K562 (cell line): Measurements from ENCODE around the gene PRPF8. TPM values are rescaled to one million over a fixed set of nuclear protein-coding genes. Genes with fewer than 3 reads are reported as not detected.

Experiments used
- ATAC-seq: fragments of 200-7000 bp; cut with Tn5 transposase; 3 replicates; pipeline ENCODE4 v1.9.1; 2020; ENCODE audit warnings: moderate library complexity
- BruUV-seq: library from RNA; stranded (reverse); fragments of 400-500 nt; replicated peaks from 2 replicates; lab custom pipeline; 2021; lab: Mats Ljungman, UMichigan
- CTCF ChIA-PET: fragments of 300-600 bp; formaldehyde crosslinking; extraction: SDS; loops from one replicate; lab custom pipeline; 2021; ENCODE audit warnings: low intra/inter-chr PET ratio; lab: Yijun Ruan, JAX
- POLR2A ChIA-PET: fragments of 300-600, 350-650 bp; sonication (Branson Sonifier 250); formaldehyde crosslinking; extraction: SDS; loops from one replicate; lab custom pipeline; 2021; ENCODE audit warnings: antibody characterized with exemption, inconsistent platforms; lab: Yijun Ruan, JAX
- DNase-seq, 4 experiments: peaks; one replicate each; pipeline versions ENCODE4 v3.0.0 to v3.0.0-alpha.2; 2011 to 2018; ENCODE audit warnings: low spot score in 3 of 4, mixed read lengths in 3 of 4; ENCODE audit errors: extremely low read depth in 1 of 4
- FAIRE-seq: peaks from 2 replicates; lab custom pipeline; 2011; peaks lifted over from hg19 to GRCh38; lab: Jason Lieb, UNC
- H2AFZ ChIP-seq: 2 replicates; pipeline ENCODE4 v1.6.0; 2011; ENCODE audit warnings: low read depth, low read length, control low read depth, inconsistent platforms
- H3K27ac ChIP-seq: fragments of 200-600 bp; 3 replicates; pipeline ENCODE4 v1.8.0; 2011; ENCODE audit warnings: low read depth, mild to moderate bottlenecking, control low read depth, inconsistent platforms, low read length, moderate library complexity, mixed read lengths; ENCODE audit errors: extremely low read depth
- H3K27me3 ChIP-seq, 2 experiments: fragments of 300-600 bp in 1 of 2; 2 replicates in 1 of 2; 3 replicates in 1 of 2; pipeline versions ENCODE4 v1.6.0 to v1.8.0; 2011; ENCODE audit warnings: inconsistent platforms in 2 of 2, low read length in 2 of 2, mild to moderate bottlenecking in 1 of 2, mixed read lengths in 1 of 2, moderate library complexity in 1 of 2; ENCODE audit not compliant: control insufficient read depth in 2 of 2, insufficient read depth in 2 of 2
- H3K36me3 ChIP-seq: fragments of 300-600 bp; 3 replicates; pipeline ENCODE4 v1.8.0; 2011; ENCODE audit warnings: mild to moderate bottlenecking, low read length, inconsistent platforms; ENCODE audit not compliant: control insufficient read depth, insufficient read depth
- H3K4me1 ChIP-seq, 2 experiments: fragments of 200-600 bp in 1 of 2; replicated peaks in 1 of 2; 2 replicates in 1 of 2; 3 replicates in 1 of 2; pipeline versions ENCODE4 v1.5.1 to v1.8.0; 2011; ENCODE audit warnings: inconsistent platforms in 2 of 2, low read length in 2 of 2, mild to moderate bottlenecking in 1 of 2, mixed read lengths in 1 of 2, moderate library complexity in 1 of 2; ENCODE audit not compliant: control insufficient read depth in 2 of 2, insufficient read depth in 2 of 2
- H3K4me2 ChIP-seq: 2 replicates; pipeline ENCODE4 v1.6.1; 2011; ENCODE audit warnings: low read length, control low read depth, inconsistent platforms, mixed read lengths; ENCODE audit not compliant: insufficient read depth
- H3K4me3 ChIP-seq: fragments of 200-600 bp; sonication (generic), shearing (Covaris generic); 2 replicates; pipeline ENCODE4 v1.5.1; 2016; ENCODE audit warnings: control low read depth, inconsistent platforms
- H3K79me2 ChIP-seq: fragments of 200-600 bp; 3 replicates; pipeline ENCODE4 v1.8.0; 2011; ENCODE audit warnings: low read length, inconsistent platforms; ENCODE audit not compliant: control insufficient read depth, insufficient read depth
- H3K9ac ChIP-seq, 2 experiments: 2 replicates each; pipeline versions ENCODE4 v1.6.0 to v1.6.1; 2011; ENCODE audit warnings: low read depth in 2 of 2, low read length in 2 of 2, control low read depth in 1 of 2, inconsistent platforms in 1 of 2, mild to moderate bottlenecking in 1 of 2, mixed read lengths in 1 of 2; ENCODE audit not compliant: insufficient read depth in 1 of 2
- H3K9me1 ChIP-seq: one replicate; pipeline ENCODE4 v1.6.0; 2011; ENCODE audit warnings: inconsistent platforms, mild to moderate bottlenecking, low read length, moderate library complexity; ENCODE audit not compliant: control insufficient read depth, insufficient read depth
- H3K9me3 ChIP-seq: replicated peaks from 2 replicates; pipeline ENCODE4 v1.5.1; 2011; ENCODE audit warnings: low read depth, low read length, inconsistent platforms; ENCODE audit not compliant: control insufficient read depth, insufficient read depth
- H4K20me1 ChIP-seq: replicated peaks from 2 replicates; pipeline ENCODE4 v1.6.1; 2011; ENCODE audit warnings: low read length, inconsistent platforms, mixed read lengths; ENCODE audit not compliant: control insufficient read depth, insufficient read depth
- BMI1 ChIP-seq: fragments of 150-350 bp; IDR thresholded peaks from 2 replicates; pipeline ENCODE4 v1.6.1; 2014; ENCODE audit warnings: low read length
- COPS2 ChIP-seq: fragments of 450-650 bp; conservative IDR thresholded peaks from 2 replicates; pipeline ENCODE4 v1.6.1; 2016; ENCODE audit warnings: mild to moderate bottlenecking, moderate library complexity
- GABPB2 ChIP-seq: fragments of 250-450 bp; sonication (Bioruptor Pico); conservative IDR thresholded peaks from 2 replicates; pipeline ENCODE4 v1.5.1; 2021; ENCODE audit warnings: mild to moderate bottlenecking
- KDM1A ChIP-seq, 2 experiments: fragments of 450-650 bp; IDR thresholded peaks; 2 replicates each; pipeline ENCODE4 v1.6.1; 2016; ENCODE audit warnings: mild to moderate bottlenecking in 2 of 2
- MECOM ChIP-seq: fragments of 250-450 bp; sonication (Bioruptor Pico); IDR thresholded peaks from 2 replicates; pipeline ENCODE4 v1.8.0; 2022; ENCODE audit warnings: inconsistent platforms
- NR2C1 ChIP-seq, 2 experiments: fragments of 450-650 bp; IDR thresholded peaks; 2 replicates each; pipeline ENCODE4 v1.6.1; 2017; ENCODE audit warnings: mild to moderate bottlenecking in 2 of 2, antibody characterized with exemption in 1 of 2, inconsistent platforms in 1 of 2, missing compliant biosample characterization in 1 of 2, missing genetic modification characterization in 1 of 2
- SMC3 ChIP-seq: conservative IDR thresholded peaks from 2 replicates; pipeline ENCODE4 v1.6.1; 2011; ENCODE audit warnings: low read depth, low read length, improper control_type of control experiment; ENCODE audit not compliant: insufficient read depth
- TAL1 ChIP-seq: fragments of 450-650 bp; IDR thresholded peaks from 2 replicates; pipeline ENCODE4 v1.6.1; 2016; ENCODE audit warnings: mild to moderate bottlenecking
- YBX1 ChIP-seq: fragments of 450-650 bp; IDR thresholded peaks from 2 replicates; pipeline ENCODE4 v1.7.1; 2016; ENCODE audit warnings: mild to moderate bottlenecking
- ZC3H8 ChIP-seq: fragments of 450-650 bp; IDR thresholded peaks from 2 replicates; pipeline ENCODE4 v1.6.1; 2017
- ZNF121 ChIP-seq: sonication (generic); formaldehyde crosslinking; conservative IDR thresholded peaks from 2 replicates; pipeline ENCODE4 v1.8.0; 2022; ENCODE audit warnings: missing genetic modification reagents
- ZNF431 ChIP-seq: sonication (generic); formaldehyde crosslinking; IDR thresholded peaks from 2 replicates; pipeline ENCODE4 v1.8.0; 2022; ENCODE audit warnings: mild to moderate bottlenecking, missing genetic modification reagents
- ZNF644 ChIP-seq: fragments of 200-800 bp; sonication (Bioruptor generic); IDR thresholded peaks from 2 replicates; pipeline ENCODE4 v1.6.1; 2016; ENCODE audit warnings: low read depth, missing genetic modification characterization, missing compliant biosample characterization
- WGBS: fragments of 100-300 bp; shearing (Covaris generic); methylation state at CpG from one replicate; pipeline ENCODE4 v1.1.6; 2016; ENCODE audit warnings: low coverage, mixed read lengths; ENCODE audit not compliant: insufficient coverage; ENCODE audit errors: missing lambda C conversion rate; 5-methylcytosine and 5-hydroxymethylcytosine counted together
- in situ Hi-C: fragments of 300-500 bp; cut with MboI; formaldehyde crosslinking; loops from 4 replicates; pipeline ENCODE4 v1.15.0; 2018; ENCODE audit warnings: inconsistent platforms, mixed read lengths
- intact Hi-C: fragments of 100-400 bp; cut with micrococcal nuclease; formaldehyde crosslinking; loops from 2 replicates; pipeline ENCODE4 v1.14.2; 2022
- polyA plus RNA-seq, 8 experiments: library from polyadenylated mRNA; depleted of rRNA in 4 of 8; stranded (reverse) in 5 of 8; unstranded in 3 of 8; fragments of >200 nt; fragmentation: Nextera tagmentation in 2 of 8; fragmentation: Illumina TruSeq in 1 of 8; extraction: Ambion mirVana in 2 of 8; extraction: Trizol in 1 of 8; gene quantifications; 2 replicates each; pipeline versions ENCODE4 v1.2.1 to v1.2.3, GENCODE V29; 2011 to 2014; ENCODE audit warnings: inconsistent platforms in 1 of 8, missing spikeins in 1 of 8
- total RNA-seq, 7 experiments: library from RNA; depleted of rRNA in 6 of 7; stranded (reverse); fragments of >200 nt in 6 of 7; fragmentation: Illumina TruSeq in 2 of 7; extraction: Trizol in 2 of 7; gene quantifications; 2 replicates each; pipeline versions ENCODE4 v1.2.1 to v1.2.3, GENCODE V29; 2011 to 2021; ENCODE audit warnings: low replicate concordance in 1 of 7
- TF ChIP-seq, protein P1 (sequence below): fragments of 200-800 bp; sonication (Bioruptor generic); IDR thresholded peaks from 2 replicates; pipeline ENCODE4 v1.6.1; 2017; ENCODE audit warnings: missing genetic modification characterization, missing compliant biosample characterization

The PRPF8 gene
- total and polyA plus RNA-seq, 9 of the 15 experiments (the other 6 are each of a cell fraction or from before 2014, with no cell fraction given), result 64.3 to 294 (median 85.9) TPM

DNA sequence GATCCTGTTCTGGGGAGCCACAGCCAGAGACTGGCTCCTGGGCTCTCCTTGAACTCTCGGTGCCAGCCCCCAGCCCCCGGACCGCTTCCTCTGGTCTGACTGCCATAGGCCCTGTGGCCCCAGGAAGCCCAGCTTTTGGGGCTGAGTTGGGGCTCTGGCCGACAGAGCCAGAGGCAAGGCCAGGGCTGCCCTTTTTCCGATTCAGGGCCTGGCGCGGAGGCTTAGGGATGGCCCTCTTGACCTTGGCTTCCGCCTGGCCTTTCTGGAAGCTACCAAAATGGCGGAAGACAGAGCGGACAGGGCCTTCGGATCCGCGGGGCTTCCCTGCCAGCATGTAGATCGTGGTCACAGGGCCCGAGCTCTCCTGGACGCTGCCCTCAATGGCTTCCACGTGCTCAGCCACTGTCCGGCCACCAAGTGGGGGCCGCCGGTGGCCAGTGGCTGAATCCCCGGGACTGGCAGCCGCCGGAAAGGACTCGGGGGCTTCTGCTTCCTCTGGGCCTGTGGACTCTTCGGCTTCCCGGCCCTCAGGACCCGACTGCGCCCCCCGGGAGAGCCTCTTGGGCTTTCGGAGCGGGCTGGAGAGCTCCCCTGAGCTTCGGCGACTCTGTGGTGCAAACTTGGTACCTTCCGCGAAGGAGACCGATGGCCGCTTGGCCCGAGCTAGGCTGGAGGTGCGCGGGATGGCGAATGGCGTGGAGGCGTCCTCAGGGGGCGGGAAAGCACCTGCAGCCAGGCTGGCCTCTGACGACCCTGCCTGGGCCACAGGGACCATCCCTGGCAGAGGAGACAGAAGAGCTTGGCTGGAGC is 49.6 kb downstream of the PRPF8 start:
- H3K9me3 ChIP-seq, result no peaks in the 10 kb centered on the region
- no peak for ATAC-seq
- intact Hi-C loops, result no loop called here
- no peak overlapping the region for H3K9ac ChIP-seq
- POLR2A ChIA-PET, result interaction anchor here (0.7 to 0.8 kb wide), 2 partner anchors 9 to 12 kb away, joined by 3 read pairs; no protein-coding TSS in a partner anchor
- TF ChIP-seq BMI1 (no peak), NR2C1 (IDR thresholded peaks at IDR 0.05) (no peak), NR2C1 (tag; IDR thresholded peaks at IDR 0.05) (0 out of 2 replicates have a peak, but pooled peaks have one; percentile 16)
- TF ChIP-seq, all 486 proteins: peak for 1
- CTCF ChIA-PET, result interaction anchor here (0.6 kb wide), 1 partner anchor 129 kb away, joined by 3 read pairs; no protein-coding TSS in a partner anchor
- H3K79me2 ChIP-seq, result no peaks in the 10 kb centered on the region
- no peaks in the 10 kb centered on the region for H3K27me3 ChIP-seq
- DNase-seq (no peak), FAIRE-seq (no peak)
- H3K4me1 ChIP-seq, result peaks cover 0 to 24% of the 10 kb centered on the region in 2 experiments; a peak in 3 of 5 replicates
- no peak overlapping the region for H3K27ac ChIP-seq
- no peaks in the 10 kb centered on the region for H3K36me3 ChIP-seq
- WGBS, result 76% methylated on average over 12 of the region's 45 CpGs
- H3K4me2 ChIP-seq, result no peak overlapping the region
- no peak overlapping the region for H3K4me3 ChIP-seq
- H3K9me1 ChIP-seq, result no peaks in the 10 kb centered on the region
- BruUV-seq, result no TSS peak
- no peak overlapping the region for H2AFZ ChIP-seq
- in situ Hi-C loops, result no loop called here
- no peaks in the 10 kb centered on the region for H4K20me1 ChIP-seq

DNA sequence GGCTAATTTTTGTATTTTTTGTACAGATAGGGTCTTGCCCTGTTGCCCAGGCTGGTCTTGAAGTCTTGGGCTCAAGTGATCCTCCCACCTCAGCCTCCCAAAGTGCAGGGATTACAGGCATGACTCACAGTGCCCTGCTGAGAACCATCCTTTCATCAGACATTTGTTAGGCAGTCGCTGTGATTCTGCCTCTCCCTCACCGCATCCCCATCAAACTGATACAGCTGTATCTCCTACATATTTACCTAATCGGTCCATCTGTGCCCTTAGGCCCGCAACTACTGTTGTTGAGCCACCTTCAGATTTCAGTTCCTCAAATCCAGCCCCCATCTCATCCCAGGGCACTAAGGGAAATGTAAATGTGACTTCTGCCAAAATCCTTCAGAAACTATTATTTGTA is 54.0 kb downstream of the PRPF8 start:
- Histone ChIP-seq H3K9me1 (no peaks in the 10 kb centered on the region), H3K36me3 (no peaks in the 10 kb centered on the region), H2AFZ (no peak overlapping the region), H3K4me3 (no peak overlapping the region), H3K27ac (no peak overlapping the region), H3K9me3 (no peaks in the 10 kb centered on the region), H3K4me2 (no peak overlapping the region), H3K79me2 (no peaks in the 10 kb centered on the region), H4K20me1 (no peaks in the 10 kb centered on the region), H3K9ac (no peak overlapping the region), H3K4me1 (peaks cover 9 to 35% of the 10 kb centered on the region in 2 experiments), H3K27me3 (no peaks in the 10 kb centered on the region)
- in situ Hi-C loops, result no loop called here
- BruUV-seq, result no TSS peak
- no peak for DNase-seq
- CTCF ChIA-PET, result interaction anchor here (2.1 kb wide), 1 partner anchor 56 kb away, joined by 8 read pairs; no protein-coding TSS in a partner anchor
- no peak for FAIRE-seq
- POLR2A ChIA-PET, result interaction anchor here (0.7 to 1.7 kb wide), 5 partner anchors 11 to 1030 kb away, joined by 3 to 6 read pairs (median 4); partner anchors contain the start of gene INPP5K
- ATAC-seq, result no peak
- WGBS, result 20% methylated on average over 4 of the region's 4 CpGs
- intact Hi-C loops, result no loop called here
- TF ChIP-seq ZNF431 (CRISPR knock-in tag), result no peak
- TF ChIP-seq KDM1A (IDR thresholded peaks at IDR 0.05), result peak; percentile 38 to 41; a peak in 2 of 4 replicates
- TF ChIP-seq, protein P1, sequence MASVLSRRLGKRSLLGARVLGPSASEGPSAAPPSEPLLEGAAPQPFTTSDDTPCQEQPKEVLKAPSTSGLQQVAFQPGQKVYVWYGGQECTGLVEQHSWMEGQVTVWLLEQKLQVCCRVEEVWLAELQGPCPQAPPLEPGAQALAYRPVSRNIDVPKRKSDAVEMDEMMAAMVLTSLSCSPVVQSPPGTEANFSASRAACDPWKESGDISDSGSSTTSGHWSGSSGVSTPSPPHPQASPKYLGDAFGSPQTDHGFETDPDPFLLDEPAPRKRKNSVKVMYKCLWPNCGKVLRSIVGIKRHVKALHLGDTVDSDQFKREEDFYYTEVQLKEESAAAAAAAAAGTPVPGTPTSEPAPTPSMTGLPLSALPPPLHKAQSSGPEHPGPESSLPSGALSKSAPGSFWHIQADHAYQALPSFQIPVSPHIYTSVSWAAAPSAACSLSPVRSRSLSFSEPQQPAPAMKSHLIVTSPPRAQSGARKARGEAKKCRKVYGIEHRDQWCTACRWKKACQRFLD (CRISPR knock-in tag), result no peak
- TF ChIP-seq ZNF121 (CRISPR knock-in tag), result peak; percentile 32; the same call in 1 of the 2 replicates
- TF ChIP-seq YBX1, result no peak
- no peak for TF ChIP-seq GABPB2
- no peak for TF ChIP-seq COPS2
- no peak for TF ChIP-seq SMC3
- no peak for TF ChIP-seq ZNF644
- no peak for TF ChIP-seq MECOM
- TF ChIP-seq ZC3H8, result no peak
- TF ChIP-seq TAL1, result no peak
